ENCODE results near the gene PCBP4.

DNA sequence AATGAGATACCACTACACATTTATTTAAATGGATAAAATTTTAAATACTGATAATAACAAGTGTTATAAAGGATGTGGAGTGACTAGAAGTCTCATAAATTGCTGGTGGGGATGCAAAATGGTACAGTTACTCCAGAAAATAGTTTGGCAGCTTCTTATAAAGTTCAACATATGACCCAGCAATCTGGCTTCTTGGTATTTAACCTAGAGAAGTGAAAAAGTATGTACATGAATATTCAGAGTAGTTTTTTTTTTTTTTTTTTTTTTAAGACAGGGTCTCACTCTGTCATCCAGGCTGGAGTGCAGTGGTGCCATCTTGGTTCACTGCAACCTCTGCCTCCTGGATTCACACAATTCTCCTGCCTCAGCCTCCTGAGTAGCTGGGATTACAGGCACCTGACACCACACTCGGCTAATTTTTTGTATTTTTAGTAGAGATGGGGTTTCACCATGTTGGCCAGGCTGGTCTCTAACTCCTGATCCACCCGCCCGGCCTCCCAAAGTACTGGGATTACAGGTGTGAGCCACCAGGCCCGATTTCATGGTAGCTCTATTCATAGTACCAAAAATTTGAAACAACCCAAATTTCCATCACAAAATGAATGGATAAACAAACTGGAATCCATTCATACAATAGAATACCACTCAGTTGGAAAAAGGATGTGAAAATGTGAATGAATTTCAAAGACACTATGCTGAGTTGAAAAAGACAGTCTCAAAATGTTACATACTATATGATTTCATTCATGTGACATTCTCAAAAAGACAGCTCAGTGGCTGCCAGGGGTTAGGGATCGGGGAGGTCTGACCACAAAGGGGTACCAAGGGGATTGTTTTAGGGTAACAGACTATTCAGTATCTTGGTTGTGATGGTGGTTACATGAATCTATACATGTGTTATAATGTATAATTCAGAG lies 39.9 kb downstream of the PCBP4 start:
- TF ChIP-seq, protein P1, sequence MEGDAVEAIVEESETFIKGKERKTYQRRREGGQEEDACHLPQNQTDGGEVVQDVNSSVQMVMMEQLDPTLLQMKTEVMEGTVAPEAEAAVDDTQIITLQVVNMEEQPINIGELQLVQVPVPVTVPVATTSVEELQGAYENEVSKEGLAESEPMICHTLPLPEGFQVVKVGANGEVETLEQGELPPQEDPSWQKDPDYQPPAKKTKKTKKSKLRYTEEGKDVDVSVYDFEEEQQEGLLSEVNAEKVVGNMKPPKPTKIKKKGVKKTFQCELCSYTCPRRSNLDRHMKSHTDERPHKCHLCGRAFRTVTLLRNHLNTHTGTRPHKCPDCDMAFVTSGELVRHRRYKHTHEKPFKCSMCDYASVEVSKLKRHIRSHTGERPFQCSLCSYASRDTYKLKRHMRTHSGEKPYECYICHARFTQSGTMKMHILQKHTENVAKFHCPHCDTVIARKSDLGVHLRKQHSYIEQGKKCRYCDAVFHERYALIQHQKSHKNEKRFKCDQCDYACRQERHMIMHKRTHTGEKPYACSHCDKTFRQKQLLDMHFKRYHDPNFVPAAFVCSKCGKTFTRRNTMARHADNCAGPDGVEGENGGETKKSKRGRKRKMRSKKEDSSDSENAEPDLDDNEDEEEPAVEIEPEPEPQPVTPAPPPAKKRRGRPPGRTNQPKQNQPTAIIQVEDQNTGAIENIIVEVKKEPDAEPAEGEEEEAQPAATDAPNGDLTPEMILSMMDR (IDR thresholded peaks at IDR 0.05): no peak
- TF ChIP-seq POLR2A (IDR thresholded peaks at IDR 0.05): no peak
